Mesendoderm (in vitro differentiated cells): ENCODE results near the gene B4GALT7.
A peak's percentile ranks its signal among the peaks of the same experiment; 100 is the strongest.

Experiments
- DNase-seq: peaks from one replicate; pipeline ENCODE4 v3.0.0; 2013
- H2AK5ac ChIP-seq: 2 replicates; pipeline ENCODE4 v1.6.1; 2013; ENCODE audit warnings: low read length, inconsistent platforms
- H2BK120ac ChIP-seq: 2 replicates; pipeline ENCODE4 v1.6.1; 2013; ENCODE audit warnings: low read depth, mild to moderate bottlenecking, low read length, moderate library complexity, mixed read lengths
- H2BK15ac ChIP-seq: replicated peaks from 2 replicates; pipeline ENCODE4 v1.6.1; 2013; ENCODE audit warnings: low read depth, mild to moderate bottlenecking, moderate library complexity
- H2BK5ac ChIP-seq: 2 replicates; pipeline ENCODE4 v1.6.1; 2013; ENCODE audit warnings: low read length, inconsistent platforms
- H3K18ac ChIP-seq: 2 replicates; pipeline ENCODE4 v1.6.1; 2013; ENCODE audit warnings: mild to moderate bottlenecking, low read length, mixed read lengths
- H3K23ac ChIP-seq: one replicate; pipeline ENCODE4 v1.6.1; 2013; ENCODE audit warnings: low read length
- H3K27ac ChIP-seq: 2 replicates; pipeline ENCODE4 v1.5.1; 2013; ENCODE audit warnings: low read depth, mild to moderate bottlenecking, inconsistent platforms, low read length, moderate library complexity
- H3K27me3 ChIP-seq: 2 replicates; pipeline ENCODE4 v1.6.1; 2013; ENCODE audit warnings: low read length, control low read depth, mild to moderate bottlenecking, inconsistent platforms; ENCODE audit not compliant: insufficient read depth, poor library complexity
- H3K36me3 ChIP-seq: 2 replicates; pipeline ENCODE4 v1.6.1; 2013; ENCODE audit warnings: low read length, inconsistent platforms; ENCODE audit not compliant: control insufficient read depth, insufficient read depth
- H3K4ac ChIP-seq: one replicate; pipeline ENCODE4 v1.6.1; 2013; ENCODE audit warnings: low read depth, mild to moderate bottlenecking, low read length, moderate library complexity
- H3K4me1 ChIP-seq: 2 replicates; pipeline ENCODE4 v1.6.1; 2013; ENCODE audit warnings: low read depth, low read length, inconsistent platforms; ENCODE audit not compliant: control insufficient read depth
- H3K4me2 ChIP-seq: 2 replicates; pipeline ENCODE4 v1.6.1; 2013; ENCODE audit warnings: low read length
- H3K4me3 ChIP-seq: 2 replicates; pipeline ENCODE4 v1.5.1; 2013; ENCODE audit warnings: mild to moderate bottlenecking, low read length
- H3K56ac ChIP-seq: one replicate; pipeline ENCODE4 v1.6.1; 2013; ENCODE audit warnings: low read length
- H3K79me1 ChIP-seq: 2 replicates; pipeline ENCODE4 v1.6.1; 2013; ENCODE audit warnings: low read length, inconsistent platforms
- H3K79me2 ChIP-seq: 2 replicates; pipeline ENCODE4 v1.6.1; 2013; ENCODE audit warnings: mild to moderate bottlenecking, low read length; ENCODE audit not compliant: control insufficient read depth, insufficient read depth
- H3K9ac ChIP-seq: 2 replicates; pipeline ENCODE4 v1.6.1; 2013; ENCODE audit warnings: low read length, inconsistent platforms
- H4K5ac ChIP-seq: one replicate; pipeline ENCODE4 v1.6.1; 2013; ENCODE audit warnings: low read length
- H4K8ac ChIP-seq: one replicate; pipeline ENCODE4 v1.6.1; 2013; ENCODE audit warnings: low read depth, mild to moderate bottlenecking, control low read depth, low read length, moderate library complexity
- WGBS: extraction: QIAGEN DNeasy Blood & Tissue Kit; methylation state at CpG from one replicate; pipeline ENCODE4 v1.1.7; 2013; ENCODE audit warnings: low lambda C conversion rate, missing lambda C conversion rate; ENCODE audit not compliant: insufficient coverage; ENCODE audit errors: extremely low coverage; 5-methylcytosine and 5-hydroxymethylcytosine counted together

Gene B4GALT7

GRCh38 chr5:177601126-177601525 lies 1.2 kb downstream of the B4GALT7 start:
- H2BK15ac ChIP-seq, result no peak overlapping the region
- H2BK5ac ChIP-seq, result no peak overlapping the region
- H3K9ac ChIP-seq, result no peak overlapping the region
- H3K79me1 ChIP-seq, result peaks cover 5% of the 10 kb centered on the region
- no peak overlapping the region for H4K8ac ChIP-seq
- H3K4ac ChIP-seq, result no peak overlapping the region
- peaks cover 3% of the 10 kb centered on the region for H3K4me1 ChIP-seq
- H3K27me3 ChIP-seq, result no peaks in the 10 kb centered on the region
- no peak overlapping the region for H4K5ac ChIP-seq
- peaks cover 3% of the 10 kb centered on the region for H3K79me2 ChIP-seq
- no peak overlapping the region for H2AK5ac ChIP-seq
- WGBS, result no CpG with 5 or more reads among the region's 11 CpGs
- no peak overlapping the region for H3K23ac ChIP-seq
- H3K36me3 ChIP-seq, result peaks cover 4% of the 10 kb centered on the region
- H3K56ac ChIP-seq, result peak overlapping the region; percentile 95
- DNase-seq, result no peak
- no peak overlapping the region for H2BK120ac ChIP-seq
- no peak overlapping the region for H3K27ac ChIP-seq
- H3K4me2 ChIP-seq, result no peak overlapping the region
- no peak overlapping the region for H3K18ac ChIP-seq
- no peak overlapping the region for H3K4me3 ChIP-seq

- Histone ChIP-seq H3K4me1 (peaks cover 3% of the 10 kb centered on the region), H3K56ac (no peak overlapping the region), H3K36me3 (no peaks in the 10 kb centered on the region), H3K4me3 (no peak overlapping the region), H3K4ac (no peak overlapping the region), H3K79me1 (peaks cover 5% of the 10 kb centered on the region), H2BK5ac (no peak overlapping the region), H3K18ac (no peak overlapping the region), H3K27me3 (no peaks in the 10 kb centered on the region), H3K79me2 (peaks cover 3% of the 10 kb centered on the region), H2BK15ac (no peak overlapping the region), H3K23ac (no peak overlapping the region), H3K27ac (no peak overlapping the region), H3K9ac (no peak overlapping the region), H4K5ac (no peak overlapping the region), H3K4me2 (no peak overlapping the region), H2BK120ac (no peak overlapping the region), H4K8ac (no peak overlapping the region), H2AK5ac (no peak overlapping the region)
- WGBS, result no CpG with 5 or more reads among the region's 13 CpGs
- peak; percentile 25 for DNase-seq
These were observed 1.9 kb downstream of the B4GALT7 start for GRCh38 chr5:177601577-177602457.

DNA sequence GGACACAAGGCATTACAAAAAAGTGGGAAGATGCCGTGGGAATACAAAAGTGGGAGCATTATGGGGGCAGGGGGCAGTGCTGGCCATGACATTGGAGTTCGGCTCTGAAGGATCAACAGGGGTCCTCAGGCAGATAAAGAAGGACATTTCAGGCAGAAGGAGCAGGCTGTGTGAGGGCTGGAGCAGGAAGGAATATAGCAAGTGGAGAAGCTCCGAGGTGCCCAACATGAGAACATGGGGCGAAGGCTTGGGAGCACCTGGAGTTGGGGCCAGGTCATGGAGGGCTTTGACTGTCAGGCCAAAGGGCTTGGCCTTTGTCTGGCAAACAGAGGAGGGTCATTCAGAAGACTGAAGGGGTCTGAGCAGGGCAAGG lies 2.5 kb downstream of the B4GALT7 start:
- Histone ChIP-seq H3K4me3 (no peak overlapping the region), H3K4me1 (peaks cover 3% of the 10 kb centered on the region), H4K8ac (no peak overlapping the region), H3K18ac (no peak overlapping the region), H3K9ac (no peak overlapping the region), H3K27ac (no peak overlapping the region), H2BK5ac (no peak overlapping the region), H2BK15ac (no peak overlapping the region), H3K56ac (no peak overlapping the region), H3K36me3 (no peaks in the 10 kb centered on the region), H3K27me3 (no peaks in the 10 kb centered on the region), H4K5ac (no peak overlapping the region), H3K23ac (no peak overlapping the region), H2BK120ac (no peak overlapping the region), H3K4me2 (no peak overlapping the region), H2AK5ac (no peak overlapping the region), H3K79me1 (peaks cover 5% of the 10 kb centered on the region), H3K4ac (no peak overlapping the region), H3K79me2 (peaks cover 3% of the 10 kb centered on the region)
- no peak for DNase-seq
- WGBS, result no CpG with 5 or more reads among the region's 4 CpGs

GRCh38 chr5:177603631-177604030 lies 3.7 kb downstream of the B4GALT7 start:
- Histone ChIP-seq H3K4me2 (no peak overlapping the region), H3K79me2 (peaks cover 3% of the 10 kb centered on the region), H4K5ac (no peak overlapping the region), H2AK5ac (no peak overlapping the region), H3K18ac (no peak overlapping the region), H3K4me3 (no peak overlapping the region), H3K4me1 (peaks cover 5% of the 10 kb centered on the region), H3K4ac (no peak overlapping the region), H3K9ac (no peak overlapping the region), H2BK120ac (no peak overlapping the region), H3K36me3 (no peaks in the 10 kb centered on the region), H3K56ac (no peak overlapping the region), H3K79me1 (peaks cover 5% of the 10 kb centered on the region), H2BK15ac (no peak overlapping the region), H3K23ac (no peak overlapping the region), H4K8ac (no peak overlapping the region), H3K27me3 (no peaks in the 10 kb centered on the region), H2BK5ac (no peak overlapping the region), H3K27ac (no peak overlapping the region)
- DNase-seq, result no peak
- WGBS, result no CpG with 5 or more reads among the region's 8 CpGs

DNA sequence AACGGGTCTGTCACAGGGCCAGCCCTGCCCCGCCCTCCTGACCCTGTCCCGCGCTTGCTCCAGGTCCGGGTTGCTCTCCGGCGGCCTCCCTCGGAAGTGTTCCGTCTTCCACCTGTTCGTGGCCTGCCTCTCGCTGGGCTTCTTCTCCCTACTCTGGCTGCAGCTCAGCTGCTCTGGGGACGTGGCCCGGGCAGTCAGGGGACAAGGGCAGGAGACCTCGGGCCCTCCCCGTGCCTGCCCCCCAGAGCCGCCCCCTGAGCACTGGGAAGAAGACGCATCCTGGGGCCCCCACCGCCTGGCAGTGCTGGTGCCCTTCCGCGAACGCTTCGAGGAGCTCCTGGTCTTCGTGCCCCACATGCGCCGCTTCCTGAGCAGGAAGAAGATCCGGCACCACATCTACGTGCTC lies 4.2 kb downstream of the B4GALT7 start:
- no peak overlapping the region for H3K23ac ChIP-seq
- no peaks in the 10 kb centered on the region for H3K36me3 ChIP-seq
- no peak for DNase-seq
- H2AK5ac ChIP-seq, result no peak overlapping the region
- no peak overlapping the region for H4K5ac ChIP-seq
- no peak overlapping the region for H3K4me2 ChIP-seq
- H4K8ac ChIP-seq, result no peak overlapping the region
- no peak overlapping the region for H3K56ac ChIP-seq
- H3K18ac ChIP-seq, result no peak overlapping the region
- H3K4me1 ChIP-seq, result peaks cover 5% of the 10 kb centered on the region
- H3K79me1 ChIP-seq, result peaks cover 5% of the 10 kb centered on the region
- H3K4me3 ChIP-seq, result no peak overlapping the region
- no peak overlapping the region for H3K27ac ChIP-seq
- no peaks in the 10 kb centered on the region for H3K27me3 ChIP-seq
- peaks cover 3% of the 10 kb centered on the region for H3K79me2 ChIP-seq
- no peak overlapping the region for H2BK5ac ChIP-seq
- no CpG with 5 or more reads among the region's 27 CpGs for WGBS
- no peak overlapping the region for H3K4ac ChIP-seq
- H3K9ac ChIP-seq, result no peak overlapping the region
- H2BK15ac ChIP-seq, result no peak overlapping the region
- H2BK120ac ChIP-seq, result no peak overlapping the region

DNA sequence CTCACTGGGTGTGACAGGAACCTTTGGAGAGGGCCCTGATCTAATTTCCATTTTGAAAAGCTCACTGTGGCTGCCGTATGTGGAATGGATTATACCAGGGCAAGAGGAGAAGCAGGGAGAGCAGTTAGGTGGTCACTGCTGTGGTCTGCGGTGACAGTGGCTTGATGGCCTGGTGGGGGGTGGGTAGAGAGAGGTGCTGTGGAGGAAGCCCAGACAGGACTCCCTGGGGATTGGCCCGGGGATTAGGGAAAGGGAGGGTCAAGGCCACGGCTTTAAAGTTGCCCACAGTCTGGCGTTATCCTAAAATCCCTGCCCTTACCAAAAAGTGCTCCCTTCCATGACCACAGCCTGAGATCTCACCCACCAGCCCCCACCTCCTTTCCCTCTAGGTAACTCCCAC lies 4.7 kb downstream of the B4GALT7 start:
- no peak overlapping the region for H3K4me2 ChIP-seq
- H2AK5ac ChIP-seq, result no peak overlapping the region
- DNase-seq, result no peak
- H3K4me3 ChIP-seq, result no peak overlapping the region
- H3K4me1 ChIP-seq, result peaks cover 5% of the 10 kb centered on the region
- no CpG with 5 or more reads among the region's 5 CpGs for WGBS
- peaks cover 5% of the 10 kb centered on the region for H3K79me1 ChIP-seq
- H3K9ac ChIP-seq, result no peak overlapping the region
- H3K36me3 ChIP-seq, result no peaks in the 10 kb centered on the region
- no peak overlapping the region for H2BK15ac ChIP-seq
- no peaks in the 10 kb centered on the region for H3K27me3 ChIP-seq
- no peak overlapping the region for H4K5ac ChIP-seq
- H3K27ac ChIP-seq, result no peak overlapping the region
- no peak overlapping the region for H2BK120ac ChIP-seq
- peaks cover 3% of the 10 kb centered on the region for H3K79me2 ChIP-seq
- no peak overlapping the region for H4K8ac ChIP-seq
- no peak overlapping the region for H3K56ac ChIP-seq
- H3K4ac ChIP-seq, result no peak overlapping the region
- H3K18ac ChIP-seq, result no peak overlapping the region
- no peak overlapping the region for H2BK5ac ChIP-seq
- H3K23ac ChIP-seq, result no peak overlapping the region
